Measurements from ENCODE around the gene PRDM16.

Gene PRDM16

GRCh38 chr1:3190256-3191041 is 121.4 kb downstream of the PRDM16 start:
- no peak for DNase-seq

- DNase-seq = no peak
These were observed 123.4 kb downstream of the PRDM16 start for GRCh38 chr1:3192361-3192760.

- DNase-seq = no peak
These were observed 123.8 kb downstream of the PRDM16 start for GRCh38 chr1:3192825-3193224.

GRCh38 chr1:3193811-3194210 is 124.8 kb downstream of the PRDM16 start:
- no peak for DNase-seq

GRCh38 chr1:3194760-3195479 is 125.9 kb downstream of the PRDM16 start:
- DNase-seq = no peak

- DNase-seq = no peak
These were observed 126.4 kb downstream of the PRDM16 start for GRCh38 chr1:3195480-3195815.

- DNase-seq = no peak
These were observed 127.0 kb downstream of the PRDM16 start for GRCh38 chr1:3195966-3196515.

- no peak for DNase-seq
These were observed 127.7 kb downstream of the PRDM16 start for GRCh38 chr1:3196577-3197245.

- DNase-seq = no peak
These were observed 128.8 kb downstream of the PRDM16 start for GRCh38 chr1:3197781-3198316.

- DNase-seq = no peak
These were observed 129.6 kb downstream of the PRDM16 start for GRCh38 chr1:3198371-3199271.

- DNase-seq = no peak
These were observed 135.7 kb downstream of the PRDM16 start for GRCh38 chr1:3204725-3205124.

- no peak for DNase-seq
These were observed 136.8 kb downstream of the PRDM16 start for GRCh38 chr1:3205815-3206214.

GRCh38 chr1:3206696-3207095 is 137.7 kb downstream of the PRDM16 start:
- no peak for DNase-seq

GRCh38 chr1:3207217-3207848 is 138.3 kb downstream of the PRDM16 start:
- DNase-seq = no peak

GRCh38 chr1:3208819-3209200 is 139.8 kb downstream of the PRDM16 start:
- DNase-seq = no peak

- no peak for DNase-seq
These were observed 140.2 kb downstream of the PRDM16 start for GRCh38 chr1:3209201-3209600.

- DNase-seq = no peak
These were observed 142.8 kb downstream of the PRDM16 start for GRCh38 chr1:3211582-3212375.

GRCh38 chr1:3212453-3213355 is 143.7 kb downstream of the PRDM16 start:
- no peak for DNase-seq

GRCh38 chr1:3213730-3214129 is 144.7 kb downstream of the PRDM16 start:
- no peak for DNase-seq

Measured in NCI-H1417 (cell line).